Renal pelvis (tissue), 4 donors: ENCODE measurements around the gene BATF. TPM values are rescaled to one million over a fixed set of nuclear protein-coding genes. Genes with fewer than 3 reads are reported as not detected.
A peak's percentile ranks its signal among the peaks of the same experiment; 100 is the strongest.

ENCODE experiments used
- DNase-seq: peaks from one replicate; pipeline ENCODE4 v3.0.0-alpha.2; 2013
- polyA plus RNA-seq, 3 donors: library from polyadenylated mRNA; unstranded; fragments of 120-200 nt; gene quantifications; one replicate each; pipeline ENCODE4 v1.2.1, GENCODE V29; 2013; ENCODE audit not compliant: insufficient read length in 3 of 3

Gene BATF
- polyA plus RNA-seq, 3 donors: 0.46 to 0.71 (median 0.68) TPM

DNA sequence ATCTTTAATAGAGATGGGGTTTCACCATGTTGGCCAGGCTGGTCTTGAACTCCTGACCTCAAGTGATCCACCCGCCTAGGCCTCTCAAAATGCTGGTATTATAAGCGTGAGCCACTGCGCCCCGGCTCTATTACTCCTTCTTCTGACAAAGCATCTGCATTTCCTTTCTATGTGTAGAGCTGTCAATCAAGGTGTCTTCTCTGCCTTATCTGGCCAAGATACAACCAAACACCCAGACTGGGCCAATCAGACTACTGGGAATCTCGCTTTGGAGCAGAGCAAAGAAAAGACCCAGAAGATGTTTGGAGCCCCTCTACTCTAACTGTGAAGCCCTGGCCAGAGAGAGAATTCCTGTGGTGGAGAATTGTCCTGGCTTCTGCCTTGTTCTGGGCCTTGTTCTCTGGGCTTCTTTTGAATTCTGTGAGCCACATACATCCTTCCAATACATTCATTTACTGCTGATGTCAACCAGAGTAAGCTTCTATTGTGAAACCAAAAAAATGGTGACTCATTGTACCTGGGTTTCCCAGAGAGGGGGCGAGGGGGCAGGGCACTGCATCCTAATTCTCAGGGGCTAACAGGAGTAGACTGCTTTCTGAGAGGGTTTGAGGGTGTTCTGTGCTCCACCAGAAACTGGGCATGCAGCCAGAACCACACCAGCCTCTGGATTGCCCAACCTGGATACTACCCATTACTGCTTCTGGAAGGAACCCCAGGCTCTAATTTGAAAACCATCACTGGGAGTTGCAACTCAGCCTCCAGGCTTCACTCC, 37.4 kb downstream of the BATF start:
- DNase-seq: no peak

DNA sequence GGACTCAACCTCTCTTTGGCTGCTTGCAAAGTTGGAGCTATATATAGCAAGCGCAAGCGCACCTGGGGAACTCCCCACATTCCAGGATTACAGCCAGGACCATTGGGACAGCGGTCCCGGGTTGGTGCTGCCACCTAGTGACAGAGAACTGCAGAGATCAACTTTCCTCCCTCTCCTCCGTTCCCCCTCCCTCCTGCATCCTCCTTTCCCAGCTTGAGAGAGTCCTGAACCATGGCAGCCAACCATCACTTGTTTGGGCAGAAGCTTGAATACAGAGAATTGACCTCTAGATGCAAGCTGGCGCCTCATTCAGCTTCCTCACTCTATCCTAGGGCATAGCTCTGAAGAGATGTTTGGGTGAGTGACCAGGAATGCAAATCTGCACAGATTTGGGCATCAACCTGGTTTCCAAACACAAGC, 38.8 kb downstream of the BATF start:
- DNase-seq: peak; percentile 84

- no peak for DNase-seq
These were observed 39.8 kb downstream of the BATF start for GRCh38 chr14:75562089-75562488.

DNA sequence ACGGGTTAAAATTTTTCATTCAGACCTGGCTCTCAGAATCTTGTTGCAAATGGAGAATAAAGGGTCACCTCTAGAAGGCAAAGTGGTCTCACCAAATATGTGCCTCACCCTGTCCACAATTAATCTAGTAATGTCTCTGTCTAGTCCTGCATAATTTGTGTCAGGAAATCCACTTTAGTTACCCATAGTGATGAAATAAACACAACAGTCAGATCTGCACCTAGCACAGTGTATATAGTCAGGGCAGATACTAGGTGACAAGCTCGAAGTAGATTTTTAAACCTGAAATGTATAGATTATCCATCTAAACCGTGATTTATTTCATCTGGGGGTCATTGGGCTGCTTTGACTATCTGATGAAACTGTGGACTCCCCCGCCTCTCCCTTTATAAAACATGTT, 40.2 kb downstream of the BATF start:
- DNase-seq: no peak

GRCh38 chr14:75563931-75564330, 41.7 kb downstream of the BATF start:
- no peak for DNase-seq

DNA sequence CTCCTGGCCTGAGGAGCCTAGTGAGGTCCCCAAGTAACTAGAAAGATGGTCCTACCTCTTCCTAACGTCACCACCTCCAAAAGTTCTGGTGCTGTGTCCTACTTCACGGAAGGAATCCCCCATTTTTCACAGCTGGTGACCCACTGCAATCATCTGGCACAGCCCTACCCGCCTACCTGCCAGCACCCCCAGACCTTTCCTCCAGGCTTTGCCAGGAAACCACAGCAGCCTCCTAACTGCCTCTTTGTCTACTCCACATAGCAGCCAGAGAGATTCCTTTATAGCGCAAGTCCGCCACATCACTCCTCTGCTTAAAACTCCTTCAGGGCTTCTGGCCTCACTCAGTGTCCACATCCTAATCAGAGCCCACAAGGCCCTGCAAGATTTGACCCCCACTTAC, 42.8 kb downstream of the BATF start:
- DNase-seq: no peak

- no peak for DNase-seq
These were observed 44.1 kb downstream of the BATF start for GRCh38 chr14:75566321-75566720.

DNA sequence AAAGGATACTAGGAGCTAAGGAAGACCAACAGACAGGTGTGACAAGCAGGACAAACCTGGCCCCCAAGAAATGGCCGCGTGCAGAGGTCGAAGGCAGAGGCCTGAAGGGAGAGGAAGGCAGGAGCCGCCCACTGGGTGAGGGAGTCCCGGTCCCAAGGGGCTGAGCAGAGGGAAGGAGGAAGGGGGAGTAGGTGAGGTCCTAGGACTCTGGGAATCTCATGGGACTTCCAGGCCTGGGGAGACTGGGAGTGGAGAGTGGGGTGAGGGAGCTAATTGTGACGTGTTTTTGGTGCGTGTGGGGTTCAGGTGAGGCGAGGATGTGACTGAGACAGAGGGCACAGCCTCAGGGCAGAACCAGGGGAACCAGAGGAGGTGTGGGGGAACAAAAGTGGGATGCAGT, 44.5 kb downstream of the BATF start:
- no peak for DNase-seq

- no peak for DNase-seq
These were observed 45.9 kb downstream of the BATF start for GRCh38 chr14:75568140-75568539.

DNA sequence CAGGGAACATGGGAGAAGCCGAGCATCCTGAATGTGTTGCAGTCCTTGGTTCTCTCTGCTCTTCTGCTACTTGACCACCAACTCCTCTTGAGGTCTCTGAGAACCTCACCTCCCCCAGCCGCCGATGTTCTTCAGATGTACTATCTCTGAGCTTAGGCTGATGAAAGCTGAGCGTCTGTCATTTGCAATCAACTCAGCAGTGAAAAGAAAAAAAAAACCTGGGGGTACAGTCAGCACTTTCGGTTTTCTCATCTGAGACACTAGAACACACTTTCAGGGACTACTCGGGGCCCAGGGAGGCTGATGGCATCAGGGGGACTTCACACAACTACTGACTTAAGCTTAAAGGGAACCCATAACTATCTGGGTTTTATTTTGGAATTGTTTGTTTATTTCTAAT, 46.5 kb downstream of the BATF start:
- DNase-seq: no peak

DNA sequence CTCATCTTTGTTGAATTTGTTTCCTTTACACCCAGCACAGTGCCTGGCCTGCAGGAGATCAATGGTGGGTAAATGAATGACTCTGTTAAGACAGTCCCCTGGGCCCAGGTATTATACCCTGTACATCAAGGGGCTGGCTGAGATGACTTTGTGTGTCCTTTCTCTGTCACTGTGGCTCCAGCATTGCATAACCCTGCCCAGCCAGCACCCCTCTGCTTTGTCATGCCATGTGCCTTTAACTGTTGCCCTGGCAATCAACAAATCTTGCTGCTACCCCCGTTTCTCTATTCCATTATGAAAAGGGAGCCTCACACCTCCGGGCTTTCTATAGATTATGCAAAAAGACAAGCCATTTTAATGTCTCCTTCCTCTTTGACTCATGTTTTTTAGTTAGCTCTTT, 48.5 kb downstream of the BATF start:
- no peak for DNase-seq

GRCh38 chr14:75572104-75572503, 49.8 kb downstream of the BATF start:
- DNase-seq: no peak

DNA sequence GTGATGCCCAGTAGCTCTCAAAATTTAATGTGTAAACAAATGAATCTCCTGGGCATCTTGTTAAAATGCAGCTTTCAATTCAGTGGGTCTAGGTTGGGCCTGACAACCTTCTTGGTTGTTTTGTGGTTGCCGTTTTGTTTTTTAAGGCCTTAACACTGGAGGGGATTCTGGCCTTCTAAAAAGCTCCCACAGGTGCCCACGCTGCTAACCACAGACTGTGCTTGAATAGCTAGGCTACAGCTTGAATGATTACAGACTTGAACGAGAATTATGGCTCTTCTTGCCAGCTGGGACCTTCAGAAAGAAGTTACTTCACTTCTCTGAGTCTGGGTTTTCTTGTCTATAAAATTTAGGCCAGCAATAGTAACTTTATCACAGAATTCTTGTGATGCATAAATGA, 54.8 kb downstream of the BATF start:
- DNase-seq: no peak

GRCh38 chr14:75577729-75578101, 55.4 kb downstream of the BATF start:
- peak; percentile 83 for DNase-seq

- DNase-seq: peak; percentile 60
These were observed 56.0 kb downstream of the BATF start, which contains the start of gene FLVCR2 for GRCh38 chr14:75578102-75578785. FLVCR2 (plus strand) TSS chr14:75578620; CDS start chr14:75578973, 353 bp downstream.

GRCh38 chr14:75578786-75579337, 56.6 kb downstream of the BATF start:
- peak; percentile 31 for DNase-seq

- no peak for DNase-seq
These were observed 57.1 kb downstream of the BATF start for GRCh38 chr14:75579338-75579864.

DNA sequence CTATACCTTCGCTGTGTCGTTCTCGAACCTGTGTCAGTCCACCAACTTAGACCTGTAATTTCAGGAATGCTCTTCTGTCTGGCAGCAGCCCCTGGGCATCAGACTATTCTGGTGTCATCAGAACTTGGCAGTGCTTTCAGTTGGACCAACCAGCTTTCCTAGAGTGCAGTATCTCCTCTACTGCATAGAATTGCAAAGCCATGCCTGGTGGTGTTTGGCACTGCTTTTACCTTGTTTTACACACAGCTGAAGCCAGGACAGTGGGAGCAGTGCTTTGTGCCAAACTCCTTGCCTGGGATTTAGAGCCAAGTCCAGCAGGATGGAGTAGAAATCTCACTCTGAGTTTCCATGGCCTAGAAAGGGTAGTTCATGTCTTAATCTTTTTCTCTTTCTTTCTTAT, 57.6 kb downstream of the BATF start:
- DNase-seq: no peak

GRCh38 chr14:75587388-75587787, 65.1 kb downstream of the BATF start:
- no peak for DNase-seq

DNA sequence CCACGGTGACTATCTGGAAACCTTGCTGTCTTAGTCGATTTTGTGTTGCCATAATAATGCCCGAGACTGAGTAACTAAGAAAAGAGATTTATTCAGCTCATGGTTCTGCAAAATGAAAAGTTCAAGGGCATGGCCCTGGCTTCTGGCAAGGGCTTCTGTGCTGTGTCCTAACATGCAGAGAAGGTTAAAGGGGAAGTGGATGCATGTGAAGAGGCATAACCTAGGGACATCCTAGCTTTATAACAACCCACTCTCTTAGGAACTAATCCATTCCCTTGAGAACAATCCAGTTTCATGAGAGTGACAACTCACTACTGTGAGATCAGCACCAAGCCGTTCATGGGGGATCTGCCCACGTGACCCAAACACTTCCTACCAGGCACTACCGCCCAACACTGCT, 67.7 kb downstream of the BATF start:
- DNase-seq: no peak

- DNase-seq: no peak
These were observed 69.2 kb downstream of the BATF start for GRCh38 chr14:75591331-75591946.

DNA sequence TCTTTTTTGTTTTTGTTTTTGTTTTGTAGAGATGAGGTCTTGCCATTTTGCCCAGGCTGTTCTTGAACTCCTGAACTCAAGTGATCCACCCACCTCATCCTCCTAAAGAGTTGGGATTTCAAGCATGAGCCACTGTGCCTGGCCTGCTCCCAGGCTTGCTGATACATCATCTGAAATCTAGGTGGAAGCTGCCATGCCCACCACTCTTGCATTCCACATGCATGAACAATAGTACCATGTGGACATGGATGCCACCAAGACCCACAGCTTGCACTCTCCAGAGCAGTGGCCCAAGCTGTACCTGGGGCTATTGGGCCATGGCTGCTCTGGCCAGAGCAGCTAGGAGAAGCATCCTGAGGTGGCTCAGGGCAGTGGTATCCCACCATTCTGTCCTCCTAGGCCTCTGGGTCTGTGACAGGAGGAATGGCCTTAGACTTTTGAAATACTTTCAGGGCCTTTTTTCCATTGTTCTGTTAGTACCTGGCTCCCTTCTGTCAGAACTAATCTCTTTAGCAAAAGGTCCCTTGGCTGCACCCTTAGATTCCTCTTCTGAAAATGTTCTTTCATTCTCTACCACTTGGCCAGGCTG, 69.8 kb downstream of the BATF start:
- no peak for DNase-seq
